GM12892 (cell line): ENCODE results near the gene CDC45.

Experiments
- POLR2A ChIP-seq: IDR thresholded peaks from 2 replicates; pipeline ENCODE4 v1.6.1; 2011; ENCODE audit warnings: low read depth, low read length, control low read depth
- POLR2AphosphoS5 ChIP-seq: IDR thresholded peaks from 2 replicates; pipeline ENCODE4 v1.6.1; 2011; ENCODE audit warnings: low read depth, low read length, control low read depth

DNA sequence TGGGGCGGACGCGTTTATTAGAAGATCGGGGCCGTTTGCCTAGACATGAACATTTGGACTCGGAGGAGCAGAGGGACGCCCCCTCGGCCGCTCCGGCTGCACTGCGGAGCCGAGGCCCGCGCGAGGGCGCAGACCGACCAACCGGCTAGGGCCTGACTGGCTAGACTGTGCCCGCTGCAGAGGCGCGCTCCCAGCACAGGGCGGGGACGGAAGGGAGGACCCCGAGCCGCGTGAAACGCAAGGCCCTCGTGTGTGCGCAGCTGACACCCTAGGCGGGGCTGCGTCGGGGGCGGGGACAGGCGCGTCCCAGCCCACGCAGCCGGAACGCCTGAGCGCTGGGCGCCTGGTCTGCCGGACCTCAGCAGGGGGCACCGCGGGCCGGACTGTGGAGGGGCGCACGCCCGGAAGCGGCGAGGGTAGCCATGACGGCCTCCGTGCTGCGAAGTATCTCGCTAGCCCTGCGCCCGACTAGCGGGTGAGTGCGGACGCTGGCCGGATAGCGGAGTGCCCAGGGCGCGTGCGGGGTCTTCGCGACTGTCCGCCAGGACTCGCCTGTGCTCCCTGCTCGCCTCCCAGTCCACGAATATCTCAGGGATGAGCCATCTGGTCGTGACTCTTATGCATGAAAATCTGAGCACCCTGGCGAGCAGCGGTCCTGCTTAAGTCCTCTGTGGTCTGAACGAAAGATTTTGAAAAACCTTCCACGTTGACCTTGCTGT is 47.4 kb upstream of the CDC45 start, which contains the start of gene MRPL40:
- TF ChIP-seq POLR2A (peak; percentile 95), POLR2AphosphoS5 (peak; percentile 96)
